CMK (cell line): ENCODE data around the gene KRTAP2-1.
"Not testable (repeated sequence)": the region's sequence is repeated elsewhere in the genome, so short reads cannot be mapped to it uniquely, and the experiment has no call there.

ENCODE experiments used
- DNase-seq: peaks from one replicate; pipeline ENCODE4 v3.0.0-alpha.2; 2010; ENCODE audit warnings: low read depth

Gene KRTAP2-1

GRCh38 chr17:41057547-41057946 lies 10.4 kb upstream of the KRTAP2-1 start:
- no peak for DNase-seq

GRCh38 chr17:41055130-41055529 lies 8.0 kb upstream of the KRTAP2-1 start, which contains the start of gene KRTAP2-2:
Gene KRTAP2-2 (minus strand): TSS chr17:41055230. CDS start chr17:41055211, 19 bp downstream.
- not testable (repeated sequence) for DNase-seq

GRCh38 chr17:41054556-41054955 lies 7.4 kb upstream of the KRTAP2-1 start:
- not testable (repeated sequence) for DNase-seq

- no peak for DNase-seq
Measured at GRCh38 chr17:41054025-41054424, 6.9 kb upstream of the KRTAP2-1 start.

GRCh38 chr17:41052566-41052965 lies 5.5 kb upstream of the KRTAP2-1 start:
- DNase-seq, result no peak

GRCh38 chr17:41049110-41049509 lies 2.0 kb upstream of the KRTAP2-1 start:
- DNase-seq, result no peak

GRCh38 chr17:41048441-41048840 lies 1.3 kb upstream of the KRTAP2-1 start:
- DNase-seq, result no peak

GRCh38 chr17:41042953-41043352 lies 4.2 kb downstream of the KRTAP2-1 start:
- no peak for DNase-seq

GRCh38 chr17:41040783-41041571 lies 6.1 kb downstream of the KRTAP2-1 start, which contains the start of gene KRTAP1-1:
Gene KRTAP1-1 (minus strand): TSS chr17:41041450. CDS start chr17:41041397, 53 bp downstream.
- not testable (repeated sequence) for DNase-seq

GRCh38 chr17:41037853-41038350 lies 9.2 kb downstream of the KRTAP2-1 start:
- no peak for DNase-seq

- DNase-seq, result not testable (repeated sequence)
Measured at GRCh38 chr17:41034346-41034935, 12.7 kb downstream of the KRTAP2-1 start, which contains the start of gene KRTAP1-3. Gene KRTAP1-3 (minus strand): TSS chr17:41034874. CDS start chr17:41034821, 53 bp downstream.

- DNase-seq, result no peak
Measured at GRCh38 chr17:41029633-41030245, 17.4 kb downstream of the KRTAP2-1 start, which contains the start of gene KRTAP1-4. Gene KRTAP1-4 (minus strand): TSS chr17:41030195. CDS start chr17:41030078, 117 bp downstream.

GRCh38 chr17:41026715-41027471 lies 20.2 kb downstream of the KRTAP2-1 start, which contains the start of gene KRTAP1-5:
Gene KRTAP1-5 (minus strand): TSS chr17:41027208. CDS start chr17:41027155, 53 bp downstream.
- no peak for DNase-seq

GRCh38 chr17:41024697-41025096 lies 22.4 kb downstream of the KRTAP2-1 start:
- no peak for DNase-seq

- DNase-seq, result no peak
Measured at GRCh38 chr17:41020336-41020735, 26.8 kb downstream of the KRTAP2-1 start.

GRCh38 chr17:41019415-41019814 lies 27.7 kb downstream of the KRTAP2-1 start:
- DNase-seq, result no peak

- DNase-seq, result no peak
Measured at GRCh38 chr17:41018541-41018940, 28.6 kb downstream of the KRTAP2-1 start.

- DNase-seq, result no peak
Measured at GRCh38 chr17:41016578-41017215, 30.4 kb downstream of the KRTAP2-1 start.

GRCh38 chr17:41015454-41015853 lies 31.7 kb downstream of the KRTAP2-1 start:
- DNase-seq, result no peak

GRCh38 chr17:41013606-41014005 lies 33.5 kb downstream of the KRTAP2-1 start:
- no peak for DNase-seq

GRCh38 chr17:41013181-41013580 lies 33.9 kb downstream of the KRTAP2-1 start:
- no peak for DNase-seq
